Measurements from ENCODE around the gene HSF4.

- TF ChIP-seq CTCF (IDR thresholded peaks at IDR 0.05), result no peak
- TF ChIP-seq POLR2AphosphoS5 (IDR thresholded peaks at IDR 0.05), result no peak
- TF ChIP-seq POLR2A (IDR thresholded peaks at IDR 0.05), result no peak
- no peak for TF ChIP-seq EP300 (IDR thresholded peaks at IDR 0.05; ENCODE audit: low read depth)
Measured at GRCh38 chr16:67166598-67167168, 2.1 kb downstream of the HSF4 start.

All from transverse colon (tissue), 4 donors.